HG03469 (cell line): ENCODE measurements around the gene TMEM132A.

ENCODE experiments used
- ATAC-seq: cut with Tn5 transposase; IDR thresholded peaks from one replicate; pipeline ENCODE4 v1.9.1; 2021; ENCODE audit warnings: mild to moderate bottlenecking, moderate library complexity, moderate number of reproducible peaks; ENCODE audit not compliant: unreplicated experiment

TMEM132A gene

GRCh38 chr11:60919956-60920355 is 4.3 kb upstream of the TMEM132A start:
- ATAC-seq: no peak

- ATAC-seq: no peak
These were observed 3.0 kb upstream of the TMEM132A start for GRCh38 chr11:60921259-60921658.

- ATAC-seq: no peak
These were observed 2.4 kb upstream of the TMEM132A start for GRCh38 chr11:60921777-60922335.

- ATAC-seq: no peak
These were observed 1.4 kb upstream of the TMEM132A start for GRCh38 chr11:60922906-60923305.

- ATAC-seq: no peak
These were observed 934 bp upstream of the TMEM132A start for GRCh38 chr11:60923326-60923725.

GRCh38 chr11:60923800-60924109 is 505 bp upstream of the TMEM132A start:
- no peak for ATAC-seq

DNA sequence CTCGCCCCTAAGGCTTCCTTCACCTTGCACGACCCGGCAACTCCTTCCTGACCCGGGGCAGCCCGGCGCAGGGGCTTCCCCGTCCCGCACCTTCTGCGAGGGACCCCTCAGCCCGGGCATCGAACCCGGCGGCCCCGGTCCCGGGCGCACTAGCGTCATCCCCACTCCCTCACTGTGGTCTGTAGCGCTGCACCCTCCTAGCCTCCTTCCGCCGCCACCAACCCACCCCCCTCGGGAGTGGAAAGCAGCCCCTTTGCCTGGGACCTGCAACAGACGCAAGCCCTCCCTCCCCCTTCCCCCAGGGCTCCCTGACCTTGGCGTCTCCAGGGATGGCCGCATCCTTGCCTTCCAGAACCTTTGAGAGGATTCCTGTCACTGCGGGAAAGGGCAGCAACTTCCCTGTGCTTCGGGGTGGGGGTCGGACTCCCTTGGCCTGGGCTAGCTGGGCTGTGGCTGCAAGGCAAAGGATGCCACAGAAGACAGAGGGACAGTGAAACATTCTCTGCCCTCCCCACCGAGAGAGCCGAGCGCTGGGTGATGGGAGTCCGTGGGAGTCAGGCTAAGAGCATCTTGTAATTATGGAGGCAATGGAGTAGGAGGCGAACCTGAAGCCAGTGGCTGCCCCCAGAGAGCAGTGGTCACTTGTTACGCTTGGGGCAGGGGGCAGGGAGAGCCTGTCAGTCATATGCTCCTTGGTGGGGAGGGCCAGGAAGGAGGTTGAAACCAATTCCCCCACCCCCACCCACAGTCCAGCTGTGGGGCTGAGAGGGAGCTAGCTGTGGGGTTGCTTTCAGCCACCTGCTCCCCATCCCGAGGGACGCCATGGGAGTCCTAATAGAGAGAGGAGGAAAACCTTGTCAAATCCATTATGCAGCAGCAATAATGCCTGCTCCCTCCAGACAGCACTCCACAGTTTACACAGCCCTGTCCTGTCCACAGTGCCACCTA is 920 bp downstream of the TMEM132A start:
- ATAC-seq: no peak

DNA sequence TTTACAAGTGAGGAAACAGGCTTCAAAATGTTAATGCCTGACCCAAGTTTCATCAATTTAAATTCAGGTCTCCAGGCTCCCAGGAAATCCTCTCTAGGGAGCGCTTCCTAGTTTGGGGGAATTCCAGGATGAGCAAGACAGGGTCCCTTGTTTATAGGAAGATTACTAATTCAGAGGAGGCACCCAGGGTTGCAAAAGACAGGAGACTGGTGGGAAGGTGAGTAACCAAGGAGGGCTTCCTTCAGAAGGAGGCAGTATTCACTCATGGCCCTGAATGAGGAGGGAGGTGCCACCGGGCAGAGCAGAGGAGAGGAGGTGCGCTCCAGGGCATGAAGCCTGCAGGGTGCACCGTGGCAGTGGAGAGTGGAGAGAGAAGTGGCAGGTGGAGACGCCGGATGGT is 1.6 kb downstream of the TMEM132A start:
- no peak for ATAC-seq

- ATAC-seq: no peak
These were observed 2.2 kb downstream of the TMEM132A start for GRCh38 chr11:60926500-60926899.

GRCh38 chr11:60927061-60927592 is 2.9 kb downstream of the TMEM132A start:
- no peak for ATAC-seq

- ATAC-seq: no peak
These were observed 3.3 kb downstream of the TMEM132A start for GRCh38 chr11:60927600-60927999.

GRCh38 chr11:60928563-60929001 is 4.3 kb downstream of the TMEM132A start:
- ATAC-seq: no peak

DNA sequence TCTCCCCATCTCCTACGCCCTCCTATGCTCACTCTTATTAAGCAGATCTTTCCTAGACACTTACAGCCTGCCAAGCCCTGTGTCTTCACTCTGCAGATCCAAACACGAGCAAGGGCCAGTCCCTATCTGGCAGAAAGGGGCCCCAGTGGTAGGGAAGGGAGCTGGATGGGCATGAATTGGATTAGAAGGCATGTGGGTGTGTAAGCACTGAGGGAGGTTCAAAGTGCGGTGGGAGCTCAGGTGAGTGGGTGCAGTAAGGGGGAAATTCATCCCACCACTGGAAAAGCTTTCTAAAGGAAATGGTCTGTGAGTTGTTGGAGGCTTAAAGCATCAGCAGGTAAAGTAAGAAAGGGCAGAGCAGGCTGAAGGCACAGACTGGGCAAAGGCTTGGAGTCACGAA is 5.5 kb downstream of the TMEM132A start:
- ATAC-seq: no peak

DNA sequence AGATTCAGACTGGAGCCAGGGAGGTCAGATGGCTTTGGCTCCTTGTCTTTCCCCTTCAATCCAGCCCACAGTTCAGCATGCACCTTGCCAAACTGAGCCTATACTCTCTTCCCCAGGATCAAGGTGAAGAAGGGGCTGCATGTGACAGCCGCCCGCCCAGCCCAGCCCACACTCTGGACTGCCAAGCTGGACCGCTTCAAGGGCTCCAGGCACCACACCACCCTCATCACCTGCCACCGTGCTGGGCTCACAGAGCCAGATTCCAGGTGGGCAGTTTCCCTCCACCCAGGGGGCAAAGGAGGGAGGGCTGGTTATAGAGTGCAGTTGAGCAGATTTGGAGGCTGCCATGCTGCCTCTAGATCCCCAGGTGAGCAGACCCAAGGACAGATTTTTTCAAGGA is 6.1 kb downstream of the TMEM132A start:
- ATAC-seq: no peak

GRCh38 chr11:60931917-60932316 is 7.7 kb downstream of the TMEM132A start:
- ATAC-seq: no peak

- no peak for ATAC-seq
These were observed 8.5 kb downstream of the TMEM132A start for GRCh38 chr11:60932605-60933356.

DNA sequence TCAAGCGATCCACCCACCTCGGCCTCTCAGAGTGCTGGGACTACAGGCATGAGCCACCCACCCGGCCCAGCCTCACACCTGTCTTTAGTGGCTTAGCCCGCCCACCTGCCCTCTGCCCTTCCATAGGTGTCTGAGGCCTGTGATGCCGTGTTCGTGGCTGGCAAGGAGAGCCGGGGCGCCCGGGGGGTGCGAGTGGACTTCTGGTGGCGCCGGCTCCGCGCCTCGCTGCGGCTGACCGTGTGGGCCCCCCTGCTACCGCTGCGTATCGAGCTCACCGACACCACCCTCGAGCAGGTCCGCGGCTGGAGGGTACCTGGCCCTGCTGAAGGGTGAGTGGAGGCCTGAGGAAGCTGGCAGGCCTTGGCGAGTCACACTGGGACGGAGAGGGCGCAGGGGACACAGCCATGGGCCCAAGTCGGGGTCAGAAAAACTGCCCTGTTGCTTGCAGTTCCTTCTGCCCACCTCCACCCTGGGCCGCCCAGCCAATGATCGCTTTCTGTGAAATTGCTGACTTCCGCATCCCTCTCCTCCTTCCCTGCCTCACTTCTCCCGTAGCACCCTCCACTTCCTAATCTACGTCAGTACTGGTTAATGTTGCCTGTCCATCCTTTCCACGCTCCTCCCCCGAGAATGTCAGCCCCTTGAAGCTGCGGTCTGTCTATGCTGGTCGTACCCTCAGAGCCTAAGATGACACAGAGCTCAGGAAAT is 9.3 kb downstream of the TMEM132A start:
- ATAC-seq: no peak

- ATAC-seq: no peak
These were observed 10.0 kb downstream of the TMEM132A start for GRCh38 chr11:60934124-60934789.

- ATAC-seq: no peak
These were observed 10.7 kb downstream of the TMEM132A start for GRCh38 chr11:60934790-60935605.
